Stimulated activated CD4-positive, alpha-beta T cell treated with anti-CD3 and anti-CD28 coated beads, TNF-alpha, amount 100 ng/mL, for 4 hours (primary cell): Measurements from ENCODE around the gene TRMT61A.

Experiments
- DNase-seq, 3 experiments: peaks; one replicate each; pipeline ENCODE4 v3.0.0-alpha.2; 2020; ENCODE audit warnings: low read depth in 3 of 3

The TRMT61A gene

DNA sequence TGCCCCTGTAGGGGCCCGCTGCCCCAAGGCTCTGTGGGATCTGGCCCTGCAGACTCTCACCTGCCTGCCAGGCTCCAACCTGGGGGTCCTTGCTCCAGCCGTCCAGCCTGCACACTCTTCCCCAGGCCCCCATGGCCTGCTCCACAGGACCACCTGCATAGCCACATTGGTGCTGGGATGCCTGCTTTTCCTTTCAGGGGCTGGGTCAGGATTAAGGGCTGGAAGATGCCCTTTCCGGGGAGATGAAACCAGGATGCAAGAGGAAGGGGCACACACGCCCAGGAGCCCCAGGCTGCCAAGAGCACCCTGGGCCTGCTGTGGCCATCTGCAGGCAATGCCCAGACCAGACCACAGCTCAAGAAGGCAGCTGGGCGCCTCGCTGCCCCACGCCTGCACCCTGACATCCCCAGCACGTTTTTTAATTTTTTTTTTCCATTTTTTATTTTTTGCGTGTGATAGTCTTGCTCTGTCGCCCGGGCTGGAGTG, 18.5 kb downstream of the TRMT61A start:
- DNase-seq = no peak

DNA sequence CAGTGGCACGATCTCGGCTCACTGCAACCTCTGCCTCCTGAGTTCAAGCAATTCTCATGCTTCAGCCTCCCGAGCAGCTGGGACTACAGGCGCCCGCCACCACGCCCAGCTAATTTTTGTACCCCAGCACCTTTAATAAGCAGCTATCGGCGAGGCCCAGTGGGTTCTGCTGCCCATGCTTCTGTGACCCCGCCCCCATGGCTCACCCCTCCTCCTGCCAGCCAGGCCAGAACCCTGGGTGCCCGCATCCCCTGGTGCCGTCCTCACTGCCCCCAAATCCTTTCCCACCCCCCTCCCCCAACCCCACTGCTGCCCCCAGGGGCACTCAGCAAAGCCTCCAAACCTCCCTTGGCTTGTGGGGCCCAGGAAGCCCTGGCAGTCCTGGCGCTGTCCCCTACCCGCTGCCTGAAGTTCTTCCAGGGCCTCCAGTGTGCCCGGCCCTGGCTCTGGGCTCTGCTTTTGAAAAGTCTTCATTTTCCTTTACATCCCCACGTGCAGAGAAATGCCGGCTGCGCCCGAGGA, 19.0 kb downstream of the TRMT61A start:
- no peak for DNase-seq

DNA sequence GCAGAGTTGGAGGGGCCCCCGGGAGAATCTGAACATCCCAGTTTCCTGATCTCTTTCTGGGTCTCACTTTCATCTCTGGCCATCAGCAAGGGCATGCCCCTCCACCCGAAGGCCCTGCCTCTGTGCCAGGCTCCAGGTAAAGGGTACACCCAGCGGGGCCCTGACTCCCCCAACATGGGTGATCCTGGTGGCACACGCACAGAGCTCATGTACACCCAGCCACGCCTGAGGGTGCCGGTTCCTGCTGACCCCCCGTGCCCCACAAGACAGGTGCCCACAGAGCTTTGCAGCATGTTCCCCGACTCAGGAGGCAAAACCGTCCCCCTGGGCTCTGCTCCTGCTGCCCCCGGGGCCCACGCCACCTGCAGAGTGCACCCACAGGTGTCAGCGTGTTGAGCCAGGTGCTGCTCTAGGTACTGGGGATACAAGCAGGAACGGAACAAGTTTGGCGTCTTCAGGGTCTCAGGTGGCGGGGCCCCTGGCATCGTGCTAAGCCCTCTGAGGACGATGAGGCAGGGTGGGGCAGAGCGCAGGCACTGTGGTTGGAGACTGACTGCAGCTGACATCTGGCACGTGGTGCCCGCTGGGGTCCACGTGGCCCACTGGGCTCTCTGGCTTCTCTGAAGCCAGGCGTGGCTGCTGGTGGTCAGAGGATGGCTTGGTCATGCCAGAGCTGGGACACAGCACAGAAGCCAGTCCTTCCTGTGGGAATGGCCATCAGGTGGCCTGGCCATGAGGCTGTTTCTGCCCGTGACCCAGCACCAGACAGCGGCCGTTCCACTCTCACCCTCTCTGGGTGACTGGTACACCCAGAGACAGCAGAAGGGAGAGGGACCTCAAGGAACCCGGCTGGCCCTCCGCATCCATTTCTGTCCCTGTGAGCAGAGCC, 19.7 kb downstream of the TRMT61A start:
- no peak for DNase-seq

DNA sequence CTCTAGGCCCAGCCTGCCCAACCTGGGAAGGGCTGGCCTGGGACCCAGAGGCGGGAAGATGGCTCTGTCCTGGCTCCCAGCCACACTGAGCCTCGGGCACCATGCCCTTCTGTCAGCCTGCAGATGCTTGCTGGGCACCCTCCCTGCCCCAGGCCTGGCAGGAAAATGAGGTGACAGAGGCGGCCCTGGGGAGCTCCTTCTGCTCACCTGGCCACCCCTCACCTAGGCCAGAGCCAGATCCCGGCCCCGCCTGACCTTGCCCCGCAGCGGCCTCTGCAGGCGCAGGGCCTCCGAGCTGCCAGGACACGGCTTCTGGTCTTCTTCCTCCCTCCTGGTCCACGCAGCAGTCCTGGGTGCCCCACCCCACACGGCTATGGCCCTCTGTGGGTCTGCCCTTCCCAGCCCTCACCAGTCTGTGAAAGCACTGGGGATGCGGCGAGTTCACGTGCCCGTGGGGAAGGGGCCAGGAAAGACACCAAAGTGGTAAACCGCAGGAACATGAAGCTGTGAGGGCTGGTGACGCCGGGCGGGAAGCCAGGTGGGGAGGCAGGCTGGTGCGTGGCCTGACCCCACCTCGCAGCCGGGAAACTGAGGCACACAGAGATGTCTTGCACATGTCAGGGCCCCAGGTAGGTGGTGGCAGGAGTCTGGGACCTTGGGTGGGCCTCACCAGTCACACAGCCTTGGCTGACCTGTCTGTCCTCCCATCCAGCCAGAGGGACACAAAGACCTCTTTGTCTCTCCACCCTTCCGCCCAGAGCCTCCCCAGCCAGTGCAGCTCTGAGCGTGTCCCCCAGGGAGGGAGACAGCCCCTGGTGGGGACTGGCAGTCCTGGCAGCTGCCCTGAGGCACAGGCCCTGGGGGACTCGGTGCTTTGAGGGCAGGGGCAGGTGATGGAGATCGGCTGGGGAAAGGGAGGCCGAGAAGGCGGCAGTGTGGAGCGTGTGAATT, 20.6 kb downstream of the TRMT61A start:
- DNase-seq = no peak

DNA sequence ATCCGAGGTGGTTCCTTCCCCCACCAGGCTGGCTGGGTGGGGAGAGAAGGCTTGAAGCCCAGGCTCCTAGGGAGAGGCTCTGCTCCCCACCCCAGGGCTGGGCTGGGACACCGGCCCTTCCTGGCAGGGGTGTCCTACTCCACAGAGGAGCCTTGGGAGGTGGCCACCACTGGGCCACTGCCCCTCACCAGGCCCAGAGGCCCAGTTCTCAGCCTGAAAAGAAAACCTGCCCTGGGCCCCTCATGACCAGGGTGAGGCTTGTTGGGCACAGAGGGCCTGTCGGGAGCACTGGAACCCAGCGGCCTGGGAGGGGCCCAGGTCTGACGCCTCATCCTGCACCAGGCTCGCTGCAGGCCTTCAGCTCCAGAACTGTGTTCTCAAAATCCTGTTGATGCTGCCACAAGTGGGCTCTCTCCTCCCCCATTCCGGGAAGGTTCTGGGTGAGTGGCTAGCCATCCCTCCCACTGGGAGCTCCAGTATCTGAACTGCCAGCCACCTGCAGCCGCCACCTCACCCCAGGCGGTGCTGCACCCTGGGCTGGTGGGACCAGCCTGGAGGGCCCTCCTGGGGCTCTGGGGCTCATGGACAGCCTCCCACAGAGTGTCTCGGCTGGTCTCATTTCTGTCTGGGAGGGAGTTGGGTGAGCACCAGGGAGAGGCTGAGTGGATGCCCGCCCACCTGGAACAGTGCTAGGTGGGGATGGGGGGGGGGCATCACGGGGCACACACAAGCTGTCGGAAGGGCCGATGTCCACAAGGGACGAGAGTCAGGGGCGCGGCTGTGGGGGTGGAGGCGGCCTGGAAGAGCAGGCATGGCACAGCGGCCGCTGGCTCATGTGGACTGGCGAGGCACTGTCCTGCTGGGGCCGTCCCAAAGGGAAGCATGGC, 21.7 kb downstream of the TRMT61A start:
- no peak for DNase-seq

DNA sequence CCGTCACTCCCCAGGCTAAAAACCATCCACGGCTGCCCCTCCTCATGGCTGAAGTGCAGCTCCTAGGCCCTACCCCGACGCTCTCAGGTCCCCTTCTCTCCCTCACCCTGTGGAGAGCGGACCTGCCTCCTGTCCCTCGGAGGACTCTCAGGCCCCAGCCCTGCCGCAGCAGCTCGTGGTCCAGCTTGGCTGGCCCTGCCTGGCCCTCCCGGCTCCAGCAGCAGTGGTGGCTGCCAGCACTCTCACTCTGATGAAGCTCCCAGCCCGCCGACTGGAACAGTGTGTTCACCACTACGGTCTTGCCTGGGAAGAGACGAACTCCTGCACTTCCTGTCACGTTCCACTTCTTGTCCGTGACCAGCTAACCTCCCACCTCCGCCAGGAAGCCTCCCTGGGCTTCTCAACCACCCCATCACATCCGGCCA, 22.4 kb downstream of the TRMT61A start:
- no peak for DNase-seq

DNA sequence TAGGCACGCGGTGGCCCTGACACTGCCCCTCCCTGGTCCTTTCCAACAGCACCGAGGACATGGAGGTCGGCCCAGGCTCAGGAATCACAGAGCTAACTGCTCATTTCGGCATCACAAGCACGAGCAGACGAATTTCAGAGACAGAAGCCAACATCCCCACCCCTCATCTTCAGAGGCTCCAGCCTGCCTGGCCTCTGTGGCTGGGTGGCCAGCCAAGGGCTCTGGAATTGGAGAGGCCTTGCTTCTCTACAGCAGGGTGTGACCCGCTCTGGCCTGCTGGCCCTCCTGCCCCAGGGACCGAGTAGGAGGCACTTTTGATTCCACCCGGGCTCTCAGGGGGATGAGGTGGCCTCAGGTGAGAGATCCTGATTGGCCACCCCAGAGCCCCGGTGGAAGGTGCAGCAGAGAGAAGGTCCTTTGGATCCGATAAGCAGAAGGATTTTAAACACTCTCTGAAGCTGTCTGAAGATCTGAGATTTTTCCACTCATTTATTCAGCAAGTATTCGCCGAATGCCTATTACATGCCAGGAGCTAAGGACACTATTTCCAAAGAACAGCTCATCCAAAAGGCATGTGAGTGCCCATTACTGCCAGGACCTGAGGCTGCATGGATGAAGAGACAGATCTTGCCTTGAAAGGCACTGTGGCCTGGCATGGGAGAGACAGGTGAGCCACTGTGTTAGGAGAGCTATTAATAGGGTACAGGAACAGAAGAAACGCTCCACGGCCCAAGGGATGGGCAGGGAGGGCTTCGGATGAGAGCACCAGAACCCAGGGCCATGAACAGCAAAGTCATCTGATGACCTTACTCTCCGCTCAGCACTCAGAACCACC, 23.2 kb downstream of the TRMT61A start:
- no peak for DNase-seq

DNA sequence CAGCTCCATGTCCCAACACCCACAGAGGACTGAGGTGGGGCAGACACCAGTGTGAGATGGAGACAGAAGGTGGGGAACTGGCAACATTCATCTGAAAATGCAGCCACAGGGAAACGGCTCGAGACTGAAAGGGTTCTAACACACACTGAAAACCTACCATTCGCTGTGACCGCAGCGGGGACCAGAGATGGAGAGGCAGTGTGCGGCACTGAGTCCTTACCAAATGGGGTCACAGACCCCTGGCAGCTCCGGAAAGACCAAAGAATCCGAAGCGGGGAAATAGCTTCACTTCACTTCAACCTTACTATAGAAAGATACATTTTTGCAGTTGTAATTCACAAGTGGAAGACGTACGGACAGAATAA, 23.8 kb downstream of the TRMT61A start:
- DNase-seq = no peak

DNA sequence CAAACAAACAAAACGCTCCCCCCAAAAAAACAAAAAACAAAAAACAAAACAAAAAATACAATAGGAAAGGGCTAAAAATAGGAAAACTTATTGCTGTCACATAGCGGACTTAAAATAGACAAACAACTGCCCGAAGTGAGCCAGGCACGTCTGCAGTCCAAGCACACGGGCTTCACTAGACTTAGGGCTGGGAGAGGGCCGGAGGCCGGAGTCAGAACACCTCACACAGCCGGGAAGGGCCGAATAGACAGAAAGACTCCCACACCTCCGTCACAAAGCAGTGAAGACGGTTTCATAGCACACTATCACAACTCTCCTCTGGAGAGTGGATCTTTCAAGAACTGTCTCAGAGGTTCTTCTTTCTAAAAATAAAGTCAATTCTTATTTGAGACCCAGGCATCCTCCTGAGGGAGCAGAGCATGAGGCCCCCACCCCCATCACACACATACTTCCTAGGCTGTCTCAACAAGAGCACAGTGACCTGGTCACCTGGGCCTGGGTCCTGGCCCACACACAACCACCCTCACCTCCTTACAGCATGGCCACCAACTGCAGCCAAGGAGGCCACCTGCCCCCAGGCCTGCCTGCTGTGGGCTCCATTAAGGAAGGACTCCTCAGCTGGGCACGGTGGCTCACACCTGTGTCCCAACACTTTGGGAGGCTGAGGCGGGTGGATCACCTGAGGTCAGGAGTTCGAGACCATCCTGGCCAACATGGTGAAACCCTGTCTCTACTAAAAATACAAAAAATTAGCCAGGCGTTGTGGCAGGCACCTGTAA, 26.8 kb downstream of the TRMT61A start:
- no peak for DNase-seq

DNA sequence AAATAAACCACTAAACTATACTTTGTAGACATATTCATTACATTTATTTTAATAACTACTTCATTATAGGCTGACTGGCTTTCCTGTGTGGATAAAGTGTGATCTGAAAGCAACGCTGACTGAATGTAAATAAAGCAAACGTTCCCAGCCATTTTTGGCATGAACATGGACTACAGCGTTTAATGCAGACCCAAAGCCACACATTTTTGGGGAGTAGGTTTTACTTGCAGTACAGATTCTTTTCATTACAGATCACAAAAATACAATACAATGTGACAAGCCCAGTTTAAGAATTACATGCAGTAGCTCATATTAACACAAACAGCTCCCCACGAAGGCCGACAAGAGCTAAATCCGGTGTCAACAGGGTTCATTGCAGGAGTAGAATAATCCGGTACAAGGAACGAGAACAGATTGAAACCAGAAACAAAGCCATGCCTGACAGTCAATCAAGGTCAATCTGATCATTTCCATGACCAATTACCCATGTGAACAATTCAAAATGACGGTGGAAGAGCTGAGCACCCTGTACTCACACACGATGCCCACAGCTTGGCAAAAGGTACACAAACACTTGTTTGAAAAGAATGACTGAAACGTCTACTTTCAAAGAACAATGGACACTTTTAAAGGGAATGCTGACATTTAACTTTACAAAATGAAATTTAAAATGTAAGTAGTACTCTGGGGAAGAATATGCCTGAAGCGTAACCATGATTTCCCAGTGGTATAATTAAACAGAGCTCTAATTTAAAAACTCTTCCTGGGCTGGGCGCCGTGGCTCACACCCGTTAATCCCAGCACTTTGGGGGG, 28.2 kb downstream of the TRMT61A start:
- no peak for DNase-seq

DNA sequence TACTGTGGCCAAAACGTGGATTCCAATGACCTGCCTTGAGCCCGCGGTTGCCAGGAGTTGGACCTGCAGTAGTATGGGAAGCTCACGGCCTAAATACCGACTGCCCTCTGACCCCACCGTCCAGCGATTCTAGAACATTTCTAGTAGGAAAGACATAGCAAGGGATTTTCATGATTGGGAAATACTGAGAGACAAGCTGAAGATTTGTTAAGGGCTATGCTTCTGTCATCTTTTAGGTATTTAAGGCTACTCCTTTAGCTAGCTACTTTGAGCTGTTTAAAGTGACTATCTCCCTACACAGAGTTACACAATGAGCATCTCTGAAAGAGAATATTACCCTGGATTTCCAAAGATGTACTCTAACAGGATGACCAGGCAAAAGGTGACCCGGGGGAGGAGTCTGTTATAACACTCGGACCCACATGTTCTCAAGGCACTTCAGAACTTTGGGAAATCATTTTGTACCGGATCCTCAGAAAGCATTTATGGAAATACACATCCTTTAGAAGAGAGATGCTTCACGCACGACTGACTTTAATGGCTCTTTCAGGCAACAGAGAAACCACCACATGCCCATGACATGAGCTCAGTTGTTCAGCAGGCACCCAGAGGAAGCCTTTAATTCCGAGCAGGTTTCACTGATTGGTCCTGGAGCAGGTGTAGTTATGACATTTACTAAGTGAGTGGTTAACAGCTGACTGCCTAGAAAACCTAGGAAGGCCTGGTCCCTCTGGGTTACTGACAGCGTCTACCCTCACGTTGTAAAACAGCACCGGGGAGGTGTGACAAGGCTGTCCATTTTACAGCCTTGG, 29.3 kb downstream of the TRMT61A start:
- no peak for DNase-seq

DNA sequence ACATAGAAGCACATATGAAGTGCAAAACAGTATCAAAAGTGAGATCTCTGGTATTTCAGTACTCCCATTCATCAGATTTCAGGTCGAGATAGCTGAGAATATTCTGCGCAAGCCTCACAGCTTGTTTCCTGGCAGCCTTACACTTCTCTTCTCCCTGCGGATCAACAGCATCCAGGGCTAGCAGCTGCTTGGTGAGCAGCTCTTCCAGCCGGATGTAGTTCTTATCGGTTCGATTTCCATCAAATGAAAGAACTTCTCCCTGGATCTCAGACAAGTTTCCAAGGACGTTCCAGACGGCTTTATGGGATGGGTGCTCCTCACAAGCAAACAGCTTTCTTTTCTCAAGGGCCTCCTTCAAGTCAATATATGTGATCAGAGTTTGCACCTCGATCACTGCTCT, 30.8 kb downstream of the TRMT61A start:
- DNase-seq = no peak

DNA sequence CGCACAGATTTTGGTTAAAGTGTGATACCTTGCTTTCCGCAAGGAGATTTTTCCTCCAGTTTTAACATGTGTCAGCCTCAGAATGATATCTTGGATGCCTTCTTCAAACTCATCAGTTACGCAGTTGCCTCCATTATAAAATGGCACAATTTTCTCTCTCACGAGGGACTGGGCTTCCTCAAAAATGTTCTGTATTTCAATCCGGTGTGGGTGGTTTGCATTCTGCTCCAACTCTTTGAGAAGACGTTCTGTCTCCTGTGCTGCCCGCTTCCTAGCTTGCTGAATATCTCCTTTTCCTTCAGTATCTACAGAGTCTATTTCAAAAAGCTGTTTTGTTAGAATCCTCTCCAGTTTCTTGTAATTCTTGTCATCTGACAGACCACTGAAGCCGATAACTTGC, 31.7 kb downstream of the TRMT61A start:
- no peak for DNase-seq

DNA sequence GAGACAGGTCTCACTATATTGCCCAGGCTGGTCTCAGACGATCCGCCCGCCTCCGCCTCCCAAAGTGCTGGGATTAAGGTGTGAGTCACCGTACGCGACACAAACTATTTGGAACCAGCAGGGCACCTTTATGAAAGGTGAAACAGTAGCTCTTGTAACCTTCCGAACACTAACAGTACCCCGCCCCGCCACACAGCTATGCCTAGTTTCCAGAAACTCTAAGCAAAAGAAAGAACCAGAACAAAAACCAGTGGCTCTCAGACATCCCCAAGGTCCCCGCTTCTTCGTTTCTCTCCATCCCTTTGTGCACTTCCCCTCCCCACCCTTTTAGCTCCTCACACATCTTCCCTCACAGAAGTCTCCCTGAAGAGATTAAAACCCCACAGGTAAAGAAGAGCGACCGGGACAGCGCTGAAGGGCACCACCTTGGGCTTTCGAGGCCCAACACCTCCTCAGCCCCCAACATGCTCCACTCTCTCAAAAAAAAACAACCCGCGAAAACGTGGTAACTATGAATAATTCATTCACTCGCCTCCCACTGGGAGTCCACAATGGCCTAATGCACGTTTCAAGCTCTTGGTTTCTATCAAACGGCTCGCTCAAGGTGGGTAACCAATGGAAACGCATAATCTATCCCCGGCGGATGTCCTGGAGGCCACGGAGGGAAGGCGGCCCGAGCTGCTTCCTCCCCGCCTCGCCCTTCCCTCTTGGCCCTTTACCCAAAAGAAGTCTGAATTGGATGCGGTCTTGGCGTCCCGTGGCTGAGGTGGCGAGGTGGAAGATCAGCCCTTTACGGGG, 32.6 kb downstream of the TRMT61A start:
- no peak for DNase-seq

DNA sequence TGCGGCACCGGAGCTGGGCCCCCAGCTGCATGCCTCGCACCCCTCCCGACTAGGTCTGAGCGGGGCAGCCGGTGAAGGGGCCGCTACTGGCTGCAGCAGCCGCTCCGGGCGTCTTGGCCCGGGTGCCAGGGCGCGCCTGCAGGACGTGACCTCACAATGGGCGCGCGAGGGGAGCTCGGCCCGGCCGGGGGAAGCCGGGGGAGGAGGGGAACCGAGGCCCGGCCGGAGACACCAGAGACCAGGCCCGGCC, 33.1 kb downstream of the TRMT61A start:
- DNase-seq = no peak

DNA sequence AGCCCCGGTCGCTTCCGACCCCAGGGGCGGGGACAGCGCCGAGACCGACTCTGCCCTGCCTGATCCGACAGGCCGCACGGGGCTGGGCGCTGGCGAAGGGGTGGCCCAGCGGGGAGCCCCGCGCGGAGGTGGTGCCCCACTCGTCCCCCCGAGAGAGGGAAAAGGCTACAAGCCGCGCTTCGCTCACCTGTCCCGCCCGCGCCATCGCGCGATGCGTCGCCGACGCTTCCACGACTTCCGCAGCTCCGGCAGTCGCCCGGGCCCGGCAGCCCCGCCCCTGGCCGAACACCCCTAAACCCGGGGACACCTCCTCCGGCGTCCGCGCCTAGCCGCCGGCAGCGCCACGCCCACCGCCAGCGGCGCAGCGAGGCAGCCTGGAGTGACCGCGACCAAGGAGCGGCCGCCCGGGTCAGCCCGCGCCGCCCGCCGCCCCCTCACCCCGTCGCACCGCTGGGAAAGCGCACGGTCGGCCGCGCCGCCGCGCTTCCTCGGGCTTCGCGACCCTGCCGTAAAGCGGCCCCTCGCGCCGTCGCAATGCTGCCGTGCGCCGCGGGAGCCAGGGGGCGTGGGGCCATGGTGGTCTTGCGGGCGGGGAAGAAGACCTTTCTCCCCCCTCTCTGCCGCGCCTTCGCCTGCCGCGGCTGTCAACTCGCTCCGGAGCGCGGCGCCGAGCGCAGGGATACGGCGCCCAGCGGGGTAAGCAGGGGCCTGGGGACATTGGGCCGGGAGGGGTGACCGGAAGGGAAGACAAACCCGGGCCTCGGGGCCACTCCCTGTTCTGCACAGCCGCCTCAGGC, 33.6 kb downstream of the TRMT61A start, which contains the start of the genes BAG5 and COA8:
Gene BAG5, minus strand, starts transcription at position 229 of the 797 bp plus-strand sequence. CDS start 1,493 bp downstream, outside the sequence.
Gene COA8, plus strand, starts transcription at position 532 of the 797 bp plus-strand sequence. Its CDS starts 42 bp downstream, at position 574.
- peak; percentile 73 to 82 (median 77) for DNase-seq
